Chondrocyte (in vitro differentiated cells): ENCODE measurements around the gene FAM13A. TPM values are rescaled to one million over a fixed set of nuclear protein-coding genes. Genes with fewer than 3 reads are reported as not detected.
"Not testable (repeated sequence)": the region's sequence is repeated elsewhere in the genome, so short reads cannot be mapped to it uniquely, and the experiment has no call there.

ENCODE experiments used
- DNase-seq: peaks from one replicate; pipeline ENCODE4 v3.0.0; 2021; ENCODE audit warnings: mixed read lengths, low spot score
- H3K27ac Mint-ChIP-seq: one replicate; pipeline ENCODE4 v1.8.0; 2021; ENCODE audit warnings: mild to moderate bottlenecking, moderate library complexity, mixed read lengths; ENCODE audit not compliant: unreplicated experiment
- H3K27me3 Mint-ChIP-seq: 2 replicates; pipeline ENCODE4 v1.8.0; 2021; ENCODE audit warnings: low read depth, mixed read lengths
- H3K36me3 Mint-ChIP-seq: 2 replicates; pipeline ENCODE4 v1.8.0; 2021; ENCODE audit warnings: low read depth, mixed read lengths
- H3K4me1 Mint-ChIP-seq: 2 replicates; pipeline ENCODE4 v1.8.0; 2021; ENCODE audit warnings: low read depth, mild to moderate bottlenecking, mixed read lengths
- H3K4me3 Mint-ChIP-seq: one replicate; pipeline ENCODE4 v1.8.0; 2021; ENCODE audit warnings: mild to moderate bottlenecking, moderate library complexity, mixed read lengths; ENCODE audit not compliant: unreplicated experiment
- H3K9me3 Mint-ChIP-seq: 2 replicates; pipeline ENCODE4 v1.8.0; 2021; ENCODE audit warnings: low read depth, mixed read lengths
- CTCF ChIP-seq: fragments of 200-600 bp; sonication (generic); IDR thresholded peaks from 2 replicates; pipeline ENCODE4 v1.5.0; 2021; ENCODE audit warnings: antibody characterized with exemption, mild to moderate bottlenecking, moderate library complexity
- total RNA-seq: library from RNA; stranded (reverse); gene quantifications from 3 replicates; pipeline ENCODE4 v1.2.1, GENCODE V29; 2021

Gene FAM13A
- total RNA-seq, 1 donor from 2014 or later = 10.5 TPM

- H3K4me1 Mint-ChIP-seq = no peaks in the 10 kb centered on the region
- H3K4me3 Mint-ChIP-seq = no peak overlapping the region
- peaks cover 8% of the 10 kb centered on the region for H3K36me3 Mint-ChIP-seq
- no peak overlapping the region for H3K27ac Mint-ChIP-seq
- H3K27me3 Mint-ChIP-seq = no peaks in the 10 kb centered on the region
- DNase-seq = no peak
- TF ChIP-seq CTCF = no peak
- H3K9me3 Mint-ChIP-seq = peaks cover 10% of the 10 kb centered on the region
These were observed 148.5 kb downstream of the FAM13A start for GRCh38 chr4:88908521-88908920.

GRCh38 chr4:88908003-88908402 lies 149.0 kb downstream of the FAM13A start:
- Mint-ChIP-seq H3K9me3 (peaks cover 15% of the 10 kb centered on the region), H3K4me3 (no peak overlapping the region), H3K27ac (no peak overlapping the region), H3K27me3 (no peaks in the 10 kb centered on the region), H3K36me3 (peaks cover 8% of the 10 kb centered on the region), H3K4me1 (no peaks in the 10 kb centered on the region)
- DNase-seq = no peak
- TF ChIP-seq CTCF = no peak

GRCh38 chr4:88907478-88907877 lies 149.5 kb downstream of the FAM13A start:
- no peak overlapping the region for H3K27ac Mint-ChIP-seq
- no peak for TF ChIP-seq CTCF
- H3K27me3 Mint-ChIP-seq = no peaks in the 10 kb centered on the region
- no peak overlapping the region for H3K4me3 Mint-ChIP-seq
- DNase-seq = no peak
- H3K9me3 Mint-ChIP-seq = peaks cover 20% of the 10 kb centered on the region
- H3K4me1 Mint-ChIP-seq = no peaks in the 10 kb centered on the region
- H3K36me3 Mint-ChIP-seq = peaks cover 13% of the 10 kb centered on the region

GRCh38 chr4:88904240-88904639 lies 152.7 kb downstream of the FAM13A start:
- Mint-ChIP-seq H3K36me3 (peaks cover 35% of the 10 kb centered on the region), H3K9me3 (peaks cover 47% of the 10 kb centered on the region)
- DNase-seq, H3K27ac Mint-ChIP-seq, H3K4me3 Mint-ChIP-seq, H3K4me1 Mint-ChIP-seq, H3K27me3 Mint-ChIP-seq: not testable (repeated sequence)

GRCh38 chr4:88900432-88900831 lies 156.6 kb downstream of the FAM13A start:
- peaks cover 10% of the 10 kb centered on the region for H3K4me1 Mint-ChIP-seq
- H3K27ac Mint-ChIP-seq = peak overlapping the region; percentile 34
- H3K4me3 Mint-ChIP-seq = no peak overlapping the region
- DNase-seq = no peak
- peaks cover 50% of the 10 kb centered on the region for H3K9me3 Mint-ChIP-seq
- no peak for TF ChIP-seq CTCF
- H3K36me3 Mint-ChIP-seq = peaks cover 31% of the 10 kb centered on the region
- H3K27me3 Mint-ChIP-seq = no peaks in the 10 kb centered on the region

- Mint-ChIP-seq H3K4me3 (no peak overlapping the region), H3K4me1 (peaks cover 14% of the 10 kb centered on the region), H3K9me3 (peaks cover 32% of the 10 kb centered on the region), H3K27ac (no peak overlapping the region), H3K36me3 (peaks cover 27% of the 10 kb centered on the region), H3K27me3 (no peaks in the 10 kb centered on the region)
- no peak for TF ChIP-seq CTCF
- DNase-seq = no peak
These were observed 159.2 kb downstream of the FAM13A start for GRCh38 chr4:88897752-88898151.
